Activated T-cell treated with anti-CD3 and anti-CD28 coated beads, Interleukin-2, amount 50 U/mL, for 72 hours (primary cell): ENCODE measurements around the gene DLST. TPM values are rescaled to one million over a fixed set of nuclear protein-coding genes. Genes with fewer than 3 reads are reported as not detected.

ENCODE experiments used
- ATAC-seq, 2 donors: fragments of 150-1000 bp; cut with Tn5 transposase; replicated peaks in 1 of 2; 2 replicates each; pipeline ENCODE4 v1.10.0; 2021; ENCODE audit warnings: moderate library complexity in 2 of 2, mild to moderate bottlenecking in 1 of 2
- DNase-seq, 2 donors: peaks; one replicate each; pipeline ENCODE4 v3.0.0; 2021 to 2022; ENCODE audit warnings: mixed read lengths in 1 of 2
- H3K27ac Mint-ChIP-seq: one replicate; pipeline ENCODE4 v1.8.0; 2022; ENCODE audit warnings: mild to moderate bottlenecking, moderate library complexity, mixed read lengths
- H3K27me3 Mint-ChIP-seq: one replicate; pipeline ENCODE4 v1.8.0; 2022; ENCODE audit warnings: low read depth, mixed read lengths
- H3K36me3 Mint-ChIP-seq, 2 donors: one replicate each; pipeline ENCODE4 v1.8.0; 2022; ENCODE audit warnings: mixed read lengths in 2 of 2, mild to moderate bottlenecking in 1 of 2; ENCODE audit not compliant: insufficient read depth in 2 of 2
- H3K4me1 Mint-ChIP-seq: one replicate; pipeline ENCODE4 v1.8.0; 2022; ENCODE audit warnings: low read depth, mixed read lengths
- H3K4me3 Mint-ChIP-seq, 2 donors: one replicate each; pipeline ENCODE4 v1.8.0; 2022; ENCODE audit warnings: mild to moderate bottlenecking in 2 of 2, mixed read lengths in 2 of 2, moderate library complexity in 2 of 2
- H3K9me3 Mint-ChIP-seq, 2 donors: one replicate each; pipeline ENCODE4 v1.8.0; 2022; ENCODE audit warnings: mixed read lengths in 2 of 2
- total RNA-seq, 2 donors: library from RNA; stranded (reverse); gene quantifications; one replicate each; pipeline ENCODE4 v1.2.3, GENCODE V29; 2022

The DLST gene
- total RNA-seq, 2 donors from 2014 or later = 151 to 183 TPM

DNA sequence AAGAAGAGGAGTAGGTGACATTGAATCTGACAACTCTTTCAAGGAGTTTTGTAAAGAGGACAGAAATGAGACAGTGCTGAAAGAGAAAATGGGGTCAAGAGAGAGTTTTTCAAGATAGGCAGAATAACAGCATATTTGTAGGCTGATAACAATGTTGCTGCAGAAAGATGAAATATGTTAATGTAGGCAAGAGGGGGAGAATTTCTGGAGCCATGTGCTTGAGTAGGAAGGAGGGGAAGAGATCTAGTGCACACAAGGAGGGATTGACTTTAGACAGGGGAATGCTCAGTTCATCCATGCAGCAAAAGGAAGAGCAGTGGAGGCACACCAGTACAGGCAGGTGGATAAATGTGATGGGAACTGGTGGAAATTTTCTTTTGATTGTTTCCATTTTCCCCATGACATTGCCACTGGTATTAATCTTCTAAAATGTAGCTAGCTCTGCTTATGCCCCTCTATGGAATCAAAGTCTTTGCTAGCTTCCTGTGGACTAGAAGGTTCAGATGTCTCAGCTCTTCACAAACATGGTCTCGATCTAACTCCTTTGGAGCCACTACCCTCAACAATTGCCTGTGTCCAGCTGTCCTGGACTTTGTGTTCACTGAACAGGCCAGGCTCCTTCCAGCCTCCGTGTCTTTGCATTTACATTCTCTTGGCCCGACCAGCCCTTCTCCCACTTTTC, 14.9 kb upstream of the DLST start:
- H3K9me3 Mint-ChIP-seq = no peaks in the 10 kb centered on the region
- no peak for ATAC-seq
- H3K4me3 Mint-ChIP-seq = peak overlapping the region; percentile 25 to 47
- H3K27ac Mint-ChIP-seq = no peak overlapping the region
- peaks cover 24% of the 10 kb centered on the region for H3K4me1 Mint-ChIP-seq
- H3K36me3 Mint-ChIP-seq = no peaks in the 10 kb centered on the region
- no peaks in the 10 kb centered on the region for H3K27me3 Mint-ChIP-seq
- no peak for DNase-seq

DNA sequence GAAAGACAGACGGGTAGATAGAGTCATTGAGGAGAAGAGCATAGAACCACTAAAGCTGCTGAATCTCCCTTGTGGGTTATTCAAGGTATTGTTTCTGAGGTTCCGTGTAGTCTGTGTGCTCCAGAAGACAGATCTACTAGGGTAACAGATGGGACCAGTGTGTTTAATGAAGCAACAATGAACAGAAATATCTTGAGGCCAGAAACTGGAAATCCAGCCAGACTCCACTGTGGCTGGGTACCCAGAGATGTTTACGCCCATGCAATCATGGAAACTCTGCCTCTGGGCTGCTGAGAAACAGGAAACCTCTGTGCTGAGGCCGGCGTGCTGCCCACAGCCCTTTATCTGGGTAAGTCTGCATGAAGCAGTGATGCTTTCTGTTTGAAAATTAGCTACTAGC, 14.0 kb upstream of the DLST start:
- ATAC-seq (peak; percentile 93 to 98), DNase-seq (peak; percentile 60 to 63)
- peaks cover 24% of the 10 kb centered on the region for H3K4me1 Mint-ChIP-seq
- H3K9me3 Mint-ChIP-seq = no peaks in the 10 kb centered on the region
- no peaks in the 10 kb centered on the region for H3K27me3 Mint-ChIP-seq
- peak overlapping the region; percentile 25 to 47 for H3K4me3 Mint-ChIP-seq
- H3K27ac Mint-ChIP-seq = peak overlapping the region; percentile 35
- H3K36me3 Mint-ChIP-seq = no peaks in the 10 kb centered on the region

DNA sequence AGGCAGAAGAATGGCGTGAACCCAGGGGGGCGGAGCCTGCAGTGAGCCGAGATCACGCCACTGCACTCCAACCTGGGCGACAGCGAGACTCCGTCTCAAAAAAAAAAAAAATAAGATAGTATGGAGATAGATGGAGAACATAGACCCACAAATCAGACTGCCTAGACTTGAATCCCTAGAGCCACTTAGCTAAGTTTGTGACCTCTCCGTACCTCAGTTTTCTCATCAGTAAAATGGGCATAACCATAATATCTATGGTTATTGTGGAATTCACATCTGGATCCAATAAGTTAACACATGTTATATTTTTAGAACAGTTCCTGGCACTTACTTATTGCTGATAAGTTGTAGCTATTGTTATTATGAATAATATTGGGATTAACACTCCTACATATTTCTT, 13.0 kb upstream of the DLST start:
- ATAC-seq = no peak
- Mint-ChIP-seq H3K27me3 (no peaks in the 10 kb centered on the region), H3K27ac (no peak overlapping the region), H3K36me3 (no peaks in the 10 kb centered on the region), H3K4me3 (no peak overlapping the region), H3K9me3 (no peaks in the 10 kb centered on the region), H3K4me1 (peaks cover 24% of the 10 kb centered on the region)
- no peak for DNase-seq

DNA sequence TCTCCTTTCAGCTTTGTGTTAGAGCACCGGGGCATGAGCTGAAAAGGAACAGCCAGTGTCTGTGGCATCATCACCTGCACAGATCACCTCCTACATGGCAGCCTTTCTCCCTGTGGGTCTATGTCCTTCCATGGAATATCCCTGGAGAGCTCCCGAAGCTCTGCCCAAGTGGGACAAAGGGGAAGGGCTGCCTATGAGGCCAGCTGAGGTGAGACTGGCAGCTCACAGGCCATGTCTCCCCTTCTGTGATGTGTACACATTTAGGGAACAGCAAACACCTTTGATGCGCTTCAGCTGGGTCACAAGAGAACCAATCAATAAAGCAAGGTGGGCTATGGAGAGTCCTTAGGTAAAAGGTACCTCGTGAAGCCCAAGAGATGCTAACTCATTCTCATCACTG, 9.9 kb upstream of the DLST start:
- ATAC-seq (no peak), DNase-seq (no peak)
- Mint-ChIP-seq H3K36me3 (no peaks in the 10 kb centered on the region), H3K4me3 (no peak overlapping the region), H3K27ac (no peak overlapping the region), H3K9me3 (no peaks in the 10 kb centered on the region), H3K4me1 (peaks cover 33% of the 10 kb centered on the region), H3K27me3 (no peaks in the 10 kb centered on the region)

DNA sequence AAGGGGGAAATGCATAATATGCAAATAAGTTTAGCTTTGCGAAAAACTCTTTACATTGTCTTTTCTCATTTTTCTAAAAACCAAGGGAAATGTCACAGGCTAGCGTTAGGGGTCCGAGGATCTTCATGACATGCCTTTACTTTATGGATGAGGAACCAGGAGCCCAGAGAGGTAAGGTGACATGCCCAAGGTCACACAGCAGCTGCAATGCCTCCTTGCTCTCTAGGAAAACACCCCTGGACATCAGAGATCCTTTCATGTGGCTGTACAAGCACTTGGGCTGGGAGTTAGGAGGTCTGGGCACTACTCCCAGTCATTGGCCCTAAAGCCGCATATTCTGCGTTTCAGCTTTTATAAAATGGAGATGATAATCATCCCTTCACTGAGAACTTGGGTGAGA, 6.5 kb upstream of the DLST start:
- no peaks in the 10 kb centered on the region for H3K9me3 Mint-ChIP-seq
- H3K27ac Mint-ChIP-seq = no peak overlapping the region
- H3K27me3 Mint-ChIP-seq = no peaks in the 10 kb centered on the region
- ATAC-seq (no peak), DNase-seq (no peak)
- peak overlapping the region; percentile 43 to 73 for H3K4me3 Mint-ChIP-seq
- no peaks in the 10 kb centered on the region for H3K36me3 Mint-ChIP-seq
- peaks cover 32% of the 10 kb centered on the region for H3K4me1 Mint-ChIP-seq

DNA sequence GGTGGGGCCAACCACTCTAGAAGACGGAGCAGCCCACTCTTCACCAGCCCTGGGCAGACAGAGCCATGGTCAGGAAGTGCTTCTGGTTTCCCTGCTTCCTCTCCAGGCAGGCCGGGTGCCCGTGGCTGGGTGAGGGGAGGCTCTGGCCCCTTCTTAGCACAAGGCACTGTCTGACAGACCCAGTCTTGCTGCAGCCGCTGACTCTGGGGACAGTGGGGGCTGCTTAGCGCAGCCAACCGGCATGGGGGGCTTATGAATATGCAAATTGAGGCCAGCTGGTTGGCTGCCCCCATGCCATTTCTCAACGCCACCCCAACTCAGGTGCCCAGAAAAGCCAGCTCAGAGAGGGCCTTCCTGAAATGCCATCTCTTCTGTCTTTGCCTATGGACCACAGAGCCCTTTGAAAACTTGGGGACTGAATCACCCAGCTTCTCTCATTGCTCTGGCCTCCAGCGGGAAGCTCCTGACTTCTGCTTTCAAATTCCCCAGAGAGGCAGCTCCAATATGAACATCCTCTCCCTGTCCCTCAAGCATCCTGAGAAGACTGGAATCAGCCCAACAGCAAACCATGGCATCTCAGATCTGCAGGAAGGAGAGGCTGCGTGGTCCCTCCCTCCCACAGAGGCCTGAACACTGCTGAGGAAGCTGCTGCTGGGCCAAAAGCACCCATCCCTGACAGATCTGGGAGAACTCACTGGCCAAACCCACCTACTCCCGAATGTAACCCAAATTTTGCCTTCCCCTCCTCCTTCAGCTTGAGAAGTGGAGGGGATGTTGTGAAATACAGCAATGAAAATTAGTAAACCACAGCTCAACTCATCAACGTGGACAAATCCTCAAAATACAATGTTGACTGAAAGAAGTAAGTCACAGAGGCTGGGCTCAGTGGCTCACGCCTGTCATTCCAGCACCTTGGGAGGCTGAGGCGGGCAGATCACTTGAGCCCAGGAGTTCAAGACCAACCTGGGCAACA, 5.5 kb upstream of the DLST start, which contains the start of gene PROX2:
Gene PROX2, minus strand, starts transcription at position 205 of the 973 bp plus-strand sequence. CDS start 12,311 bp downstream, outside the sequence.
- ATAC-seq (peak; percentile 71 to 78), DNase-seq (peak; percentile 27 to 49)
- Mint-ChIP-seq H3K4me1 (peaks cover 41% of the 10 kb centered on the region), H3K4me3 (peak within 1 kb of the TSS; percentile 67 to 75), H3K27ac (peak within 1 kb of the TSS; percentile 63), H3K36me3 (no peaks in the 10 kb centered on the region), H3K27me3 (no peaks in the 10 kb centered on the region), H3K9me3 (no peaks in the 10 kb centered on the region)

DNA sequence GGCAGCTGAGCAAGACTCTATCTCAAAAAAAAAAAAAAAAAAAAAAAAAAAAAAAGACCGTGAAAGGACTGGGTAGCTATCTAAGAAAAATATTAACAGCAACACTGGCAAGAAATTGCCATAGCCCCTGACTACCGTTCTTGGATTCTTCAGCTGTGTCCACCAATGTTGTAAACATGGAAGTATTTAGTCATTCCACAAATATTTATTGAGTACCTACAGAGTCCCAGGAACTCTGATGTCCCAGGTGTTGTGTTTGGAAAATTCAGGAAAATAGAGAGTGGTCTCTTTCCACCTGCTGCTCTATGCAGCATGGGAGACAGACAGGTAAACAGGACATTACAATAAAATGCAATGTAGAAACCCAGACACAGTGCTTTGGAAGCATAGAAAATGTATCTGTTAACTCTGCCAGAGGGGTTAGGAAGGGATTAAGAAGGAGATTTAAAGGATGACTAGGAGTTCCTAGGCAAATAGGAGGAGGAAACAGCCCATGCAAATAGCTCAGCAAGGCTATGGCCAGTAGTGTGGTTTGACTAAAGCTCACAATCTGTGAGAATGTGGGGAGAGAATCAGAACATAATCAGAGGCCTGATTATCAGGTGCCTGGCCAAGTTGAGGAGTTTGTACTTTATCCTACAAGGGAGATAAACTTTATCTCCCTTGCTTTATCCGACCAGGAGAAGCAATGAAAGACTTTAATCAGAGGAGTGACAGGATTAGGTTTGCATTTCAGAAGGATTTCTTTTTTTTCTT, 2.1 kb upstream of the DLST start:
- H3K36me3 Mint-ChIP-seq = peaks cover 3 to 6% of the 10 kb centered on the region in 2 donors
- peak overlapping the region in 1 of 2 donors; percentile 1 for H3K4me3 Mint-ChIP-seq
- peaks cover 67% of the 10 kb centered on the region for H3K4me1 Mint-ChIP-seq
- no peaks in the 10 kb centered on the region for H3K27me3 Mint-ChIP-seq
- H3K27ac Mint-ChIP-seq = peak overlapping the region; percentile 8
- no peaks in the 10 kb centered on the region for H3K9me3 Mint-ChIP-seq
- DNase-seq (no peak), ATAC-seq (no peak)

DNA sequence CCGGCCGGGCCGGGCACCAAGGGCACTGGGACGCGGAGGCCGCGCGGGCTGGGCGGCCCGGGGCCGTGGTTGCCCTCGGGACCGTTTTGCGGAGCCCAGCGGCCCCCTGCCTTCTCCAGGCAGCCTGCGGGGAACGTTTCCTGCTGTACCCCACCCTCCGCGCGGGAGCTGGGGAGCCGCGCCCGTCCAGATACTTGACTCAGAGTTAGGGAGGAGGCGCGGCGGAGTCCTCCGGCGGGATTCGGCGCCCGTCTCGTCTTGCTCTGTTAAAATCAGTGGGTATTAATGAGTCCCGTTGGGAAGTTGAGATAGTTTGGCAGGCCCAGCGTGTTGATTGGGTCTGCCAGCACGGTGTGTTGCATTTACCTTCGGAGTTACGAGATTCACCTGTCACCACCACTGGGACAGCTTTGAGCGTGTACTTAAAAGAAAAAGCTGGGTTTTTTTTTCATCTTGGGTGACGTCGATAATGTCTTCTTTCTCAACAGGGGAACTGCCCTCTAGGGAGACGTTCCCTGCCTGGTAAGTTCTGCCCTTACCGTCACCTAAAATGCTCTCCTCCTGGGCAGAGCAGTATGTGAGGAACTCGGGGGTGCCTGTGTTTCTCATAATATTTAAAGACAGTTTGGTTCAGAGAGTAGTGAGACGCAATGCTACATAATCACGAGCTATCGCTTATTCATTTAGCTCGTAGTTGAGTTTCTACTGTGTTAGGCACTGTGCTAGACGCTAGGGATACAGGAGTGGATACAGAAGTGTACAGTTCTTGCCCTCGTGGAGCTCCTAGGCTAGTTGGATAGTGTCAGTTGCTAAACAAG, 596 bp downstream of the DLST start:
- ATAC-seq = peak; percentile 50 to 63
- H3K27me3 Mint-ChIP-seq = no peaks in the 10 kb centered on the region
- peak; percentile 58 to 60 for DNase-seq
- peak overlapping the region; percentile 100 for H3K27ac Mint-ChIP-seq
- peak overlapping the region; percentile 95 to 98 for H3K4me3 Mint-ChIP-seq
- peaks cover 69% of the 10 kb centered on the region for H3K4me1 Mint-ChIP-seq
- peaks cover 4 to 18% of the 10 kb centered on the region in 2 donors for H3K36me3 Mint-ChIP-seq
- no peaks in the 10 kb centered on the region for H3K9me3 Mint-ChIP-seq

DNA sequence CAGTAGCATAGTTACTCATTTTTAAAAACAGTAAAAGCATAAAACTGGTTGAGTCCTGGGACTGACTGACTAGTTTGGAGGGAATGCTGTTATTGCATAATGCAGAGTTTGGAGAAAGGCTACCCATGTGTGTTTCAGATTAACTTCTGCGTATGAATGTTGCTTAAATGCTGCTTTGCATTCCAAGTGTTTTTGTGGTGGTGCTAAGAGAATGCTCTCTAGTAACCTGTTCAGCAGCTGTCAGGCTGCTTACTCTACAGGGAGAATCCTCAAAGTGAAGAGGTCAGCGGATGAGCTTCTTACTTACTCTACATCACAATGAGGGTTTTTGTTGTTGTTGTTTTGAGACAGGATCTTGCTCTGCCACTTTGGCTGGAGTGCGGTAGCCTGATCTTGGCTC, 4.3 kb downstream of the DLST start:
- peaks cover 9 to 22% of the 10 kb centered on the region in 2 donors for H3K36me3 Mint-ChIP-seq
- H3K27ac Mint-ChIP-seq = peak overlapping the region; percentile 45
- H3K4me1 Mint-ChIP-seq = peaks cover 59% of the 10 kb centered on the region
- ATAC-seq = no peak
- H3K4me3 Mint-ChIP-seq = peak overlapping the region in 1 of 2 donors; percentile 20
- DNase-seq = no peak
- no peaks in the 10 kb centered on the region for H3K9me3 Mint-ChIP-seq
- no peaks in the 10 kb centered on the region for H3K27me3 Mint-ChIP-seq

DNA sequence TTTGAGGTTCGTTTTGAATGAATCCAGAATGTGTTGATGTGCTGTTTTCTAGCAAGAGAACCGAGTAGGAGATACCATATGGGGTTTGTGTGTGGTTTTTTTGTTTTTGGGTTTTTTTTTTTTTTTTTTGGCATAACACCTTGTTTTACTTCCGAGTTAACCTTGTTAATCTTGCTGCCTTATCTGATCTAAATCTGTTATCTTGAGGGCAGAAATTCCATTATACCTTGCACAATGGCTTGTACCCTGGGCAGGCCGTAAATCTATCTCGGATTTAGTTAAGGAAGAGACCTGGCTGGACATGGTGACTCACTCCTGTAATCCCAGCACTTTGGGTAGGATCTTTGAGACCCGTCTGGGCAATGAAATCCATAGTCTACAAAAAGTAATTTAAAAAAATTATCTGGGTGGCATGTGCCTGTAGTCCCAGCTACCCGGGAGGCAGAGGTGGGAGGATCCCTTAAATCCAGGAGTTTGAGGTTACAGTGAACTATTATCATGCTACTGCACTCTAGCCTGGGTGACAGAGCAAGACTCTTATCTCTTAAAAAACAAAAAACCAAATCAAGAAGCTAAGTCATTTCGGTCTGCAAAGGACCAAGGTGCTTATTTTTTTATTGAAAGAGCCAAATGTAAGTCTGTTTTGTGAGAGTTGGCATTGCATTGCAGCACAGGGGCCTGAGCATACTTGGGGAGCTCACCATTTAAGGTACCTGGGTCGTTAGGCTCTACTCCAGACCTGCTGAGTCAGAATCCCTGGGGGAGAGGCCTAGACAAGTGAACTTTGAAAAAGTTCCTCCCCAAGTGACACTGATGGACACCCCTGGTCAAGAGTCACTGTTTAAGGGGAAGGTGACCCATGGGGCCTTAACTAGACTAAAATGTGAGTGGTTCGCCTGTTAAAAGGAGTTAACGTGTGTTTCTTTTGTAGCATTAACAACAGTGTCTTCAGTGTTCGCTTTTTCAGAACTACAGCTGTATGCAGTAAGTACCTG, 6.7 kb downstream of the DLST start:
- ATAC-seq = no peak
- DNase-seq = no peak
- Mint-ChIP-seq H3K27me3 (no peaks in the 10 kb centered on the region), H3K27ac (peak overlapping the region; percentile 88), H3K36me3 (peaks cover 6 to 29% of the 10 kb centered on the region in 2 donors), H3K9me3 (no peaks in the 10 kb centered on the region), H3K4me3 (peak overlapping the region in 1 of 2 donors; percentile 16), H3K4me1 (peaks cover 41% of the 10 kb centered on the region)

DNA sequence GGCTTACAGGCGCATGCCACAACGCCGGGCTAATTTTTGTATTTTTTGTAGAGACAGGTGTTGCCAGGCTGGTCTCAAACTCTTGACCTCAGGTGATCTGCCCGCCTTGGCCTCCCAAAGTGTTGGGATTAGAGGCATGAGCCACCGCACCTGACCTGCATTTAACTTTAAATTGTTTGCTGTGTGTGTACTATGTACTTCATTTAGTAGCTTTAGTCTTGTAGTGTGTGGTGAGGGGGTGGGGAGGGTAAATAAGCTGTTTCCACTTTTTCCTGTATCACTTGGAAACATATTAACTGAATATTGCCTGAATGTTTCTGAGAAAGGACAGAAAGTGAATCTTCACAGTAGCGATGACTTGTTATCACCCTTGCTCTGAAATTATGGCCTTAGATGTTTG, 8.5 kb downstream of the DLST start:
- ATAC-seq (no peak), DNase-seq (no peak)
- peaks cover 8 to 37% of the 10 kb centered on the region in 2 donors for H3K36me3 Mint-ChIP-seq
- no peaks in the 10 kb centered on the region for H3K27me3 Mint-ChIP-seq
- H3K4me3 Mint-ChIP-seq = no peak overlapping the region
- peaks cover 24% of the 10 kb centered on the region for H3K4me1 Mint-ChIP-seq
- no peak overlapping the region for H3K27ac Mint-ChIP-seq
- no peaks in the 10 kb centered on the region for H3K9me3 Mint-ChIP-seq
